K562 (cell line): Measurements from ENCODE around the gene UGT1A5. TPM values are rescaled to one million over a fixed set of nuclear protein-coding genes. Genes with fewer than 3 reads are reported as not detected.
A peak's percentile ranks its signal among the peaks of the same experiment; 100 is the strongest.

Experiments
- DMBX1 ChIP-seq: fragments of 250-450 bp; sonication (Bioruptor Pico); IDR thresholded peaks from 2 replicates; pipeline ENCODE4 v1.8.0; 2022; ENCODE audit warnings: inconsistent platforms, mild to moderate bottlenecking, moderate library complexity, borderline replicate concordance
- GABPA ChIP-seq: fragments of 200-800 bp; sonication (Bioruptor generic); conservative IDR thresholded peaks from 2 replicates; pipeline ENCODE4 v1.6.1; 2016; ENCODE audit warnings: low read depth, missing genetic modification characterization, missing compliant biosample characterization
- HMGN3 ChIP-seq: IDR thresholded peaks from 2 replicates; pipeline ENCODE4 v1.6.1; 2011; ENCODE audit warnings: borderline replicate concordance, low read depth, mild to moderate bottlenecking, mixed read lengths, low read length; ENCODE audit not compliant: insufficient read length; ENCODE audit errors: extremely low read depth
- MED1 ChIP-seq: sonication (generic); formaldehyde crosslinking; IDR thresholded peaks from 2 replicates; pipeline ENCODE4 v1.8.1; 2023; ENCODE audit warnings: missing genetic modification reagents, borderline replicate concordance
- MITF ChIP-seq: IDR thresholded peaks from 2 replicates; pipeline ENCODE4 v1.6.1; 2014; ENCODE audit warnings: antibody characterized with exemption
- MXI1 ChIP-seq: IDR thresholded peaks from 2 replicates; pipeline ENCODE4 v1.6.1; 2011; ENCODE audit warnings: low read depth, mild to moderate bottlenecking, improper control_type of control experiment, low read length
- NFE2L1 ChIP-seq: fragments of 450-650 bp; IDR thresholded peaks from 2 replicates; pipeline ENCODE4 v1.6.1; 2016; ENCODE audit warnings: missing genetic modification characterization, low read depth, mild to moderate bottlenecking, missing compliant biosample characterization, moderate library complexity, borderline replicate concordance
- POLR2G ChIP-seq: fragments of 200-400 bp; formaldehyde crosslinking; IDR thresholded peaks from 2 replicates; pipeline ENCODE4 v1.6.1; 2017; ENCODE audit warnings: low read depth, mild to moderate bottlenecking, antibody characterized with exemption, low read length, moderate library complexity
- RCOR1 ChIP-seq, 2 experiments: IDR thresholded peaks; 2 replicates each; pipeline ENCODE4 v1.6.1; 2012; ENCODE audit warnings: low read depth in 2 of 2, low read length in 2 of 2, borderline replicate concordance in 1 of 2, improper control_type of control experiment in 1 of 2
- RNF2 ChIP-seq: sonication (generic); IDR thresholded peaks from 2 replicates; pipeline ENCODE4 v1.6.1; 2016
- SAFB2 ChIP-seq: fragments of 200-400 bp; formaldehyde crosslinking; IDR thresholded peaks from 2 replicates; pipeline ENCODE4 v1.6.1; 2018; ENCODE audit warnings: borderline replicate concordance, low read length, low read depth, moderate library complexity; ENCODE audit not compliant: severe bottlenecking
- SIN3B ChIP-seq: fragments of 450-650 bp; IDR thresholded peaks from 2 replicates; pipeline ENCODE4 v1.6.1; 2017; ENCODE audit warnings: low read depth, mild to moderate bottlenecking, moderate library complexity
- SMARCA5 ChIP-seq: fragments of 450-650 bp; IDR thresholded peaks from 2 replicates; pipeline ENCODE4 v1.6.1; 2016
- TAF15 ChIP-seq: fragments of 200-400 bp; formaldehyde crosslinking; IDR thresholded peaks from 2 replicates; pipeline ENCODE4 v1.6.1; 2017; ENCODE audit warnings: mild to moderate bottlenecking, low read depth, low read length, moderate library complexity
- THRAP3 ChIP-seq: fragments of 450-650 bp; IDR thresholded peaks from 2 replicates; pipeline ENCODE4 v1.6.1; 2016; ENCODE audit warnings: mild to moderate bottlenecking, inconsistent platforms, borderline replicate concordance
- USF1 ChIP-seq: sonication (generic); formaldehyde crosslinking; IDR thresholded peaks from 2 replicates; pipeline ENCODE4 v1.9.0; 2022; ENCODE audit warnings: mild to moderate bottlenecking, missing genetic modification reagents
- ZBTB49 ChIP-seq: sonication (generic); formaldehyde crosslinking; IDR thresholded peaks from 2 replicates; pipeline ENCODE4 v1.8.0; 2022; ENCODE audit warnings: missing genetic modification reagents, mild to moderate bottlenecking, borderline replicate concordance
- ZNF354B ChIP-seq: fragments of 250-450 bp; sonication (Bioruptor Pico); IDR thresholded peaks from 2 replicates; pipeline ENCODE4 v1.4.0; 2020
- ZNF584 ChIP-seq: fragments of 200-800 bp; sonication (Bioruptor generic); IDR thresholded peaks from 2 replicates; pipeline ENCODE4 v1.6.1; 2016; ENCODE audit warnings: low read depth, mild to moderate bottlenecking, missing genetic modification characterization, missing compliant biosample characterization
- ZNF717 ChIP-seq: fragments of 250-450 bp; sonication (Bioruptor Pico); IDR thresholded peaks from 2 replicates; pipeline ENCODE4 v1.5.0; 2021
- polyA plus RNA-seq, 8 experiments: library from polyadenylated mRNA; depleted of rRNA in 4 of 8; stranded (reverse) in 5 of 8; unstranded in 3 of 8; fragments of >200 nt; fragmentation: Nextera tagmentation in 2 of 8; fragmentation: Illumina TruSeq in 1 of 8; extraction: Ambion mirVana in 2 of 8; extraction: Trizol in 1 of 8; gene quantifications; 2 replicates each; pipeline versions ENCODE4 v1.2.1 to v1.2.3, GENCODE V29; 2011 to 2014; ENCODE audit warnings: inconsistent platforms in 1 of 8, missing spikeins in 1 of 8
- total RNA-seq, 7 experiments: library from RNA; depleted of rRNA in 6 of 7; stranded (reverse); fragments of >200 nt in 6 of 7; fragmentation: Illumina TruSeq in 2 of 7; extraction: Trizol in 2 of 7; gene quantifications; 2 replicates each; pipeline versions ENCODE4 v1.2.1 to v1.2.3, GENCODE V29; 2011 to 2021; ENCODE audit warnings: low replicate concordance in 1 of 7

Gene UGT1A5
- total and polyA plus RNA-seq, 9 of the 15 experiments (the other 6 are each of a cell fraction or from before 2014, with no cell fraction given), result not detected

- TF ChIP-seq RCOR1 (IDR thresholded peaks at IDR 0.05; ENCODE audit: borderline replicate concordance in 1 of 2, low read depth in 2 of 2, low read length in 2 of 2), result peak in 1 of 2 experiments; percentile 77; a peak in 2 of 4 replicates
- no peak for TF ChIP-seq ZNF354B (CRISPR knock-in tag)
- no peak for TF ChIP-seq USF1 (CRISPR knock-in tag)
- no peak for TF ChIP-seq SAFB2
- TF ChIP-seq TAF15, result no peak
- no peak for TF ChIP-seq ZNF584 (CRISPR knock-in tag)
- TF ChIP-seq GABPA (tag), result no peak
- TF ChIP-seq HMGN3, result peak; percentile 44
- TF ChIP-seq NFE2L1 (tag), result peak; percentile 88
- TF ChIP-seq THRAP3, result no peak
- TF ChIP-seq ZBTB49 (CRISPR knock-in tag), result no peak
- no peak for TF ChIP-seq SIN3B
- no peak for TF ChIP-seq MED1 (CRISPR knock-in tag)
- TF ChIP-seq MITF, result no peak
- no peak for TF ChIP-seq POLR2G
- no peak for TF ChIP-seq MXI1
- no peak for TF ChIP-seq ZNF717 (CRISPR knock-in tag)
- no peak for TF ChIP-seq SMARCA5
- TF ChIP-seq DMBX1 (CRISPR knock-in tag), result no peak
- TF ChIP-seq RNF2, result 0 out of 2 replicates have a peak, but pooled peaks have one; percentile 34
Observed at GRCh38 chr2:233700028-233700635, 12.6 kb upstream of the UGT1A5 start (continued).
